AG08395 (cell line): ENCODE data around the gene CCR8.

Experiments used
- DNase-seq: peaks from one replicate; pipeline ENCODE4 v3.0.0; 2012; ENCODE audit warnings: mixed read lengths, low spot score

Gene CCR8, protein sequence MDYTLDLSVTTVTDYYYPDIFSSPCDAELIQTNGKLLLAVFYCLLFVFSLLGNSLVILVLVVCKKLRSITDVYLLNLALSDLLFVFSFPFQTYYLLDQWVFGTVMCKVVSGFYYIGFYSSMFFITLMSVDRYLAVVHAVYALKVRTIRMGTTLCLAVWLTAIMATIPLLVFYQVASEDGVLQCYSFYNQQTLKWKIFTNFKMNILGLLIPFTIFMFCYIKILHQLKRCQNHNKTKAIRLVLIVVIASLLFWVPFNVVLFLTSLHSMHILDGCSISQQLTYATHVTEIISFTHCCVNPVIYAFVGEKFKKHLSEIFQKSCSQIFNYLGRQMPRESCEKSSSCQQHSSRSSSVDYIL

GRCh38 chr3:39329493-39329892 is at the start of gene CCR8:
TSS of gene CCR8 (plus strand) at chr3:39329709. CDS start at chr3:39332332, 2,623 bp downstream.
- no peak for DNase-seq

DNA sequence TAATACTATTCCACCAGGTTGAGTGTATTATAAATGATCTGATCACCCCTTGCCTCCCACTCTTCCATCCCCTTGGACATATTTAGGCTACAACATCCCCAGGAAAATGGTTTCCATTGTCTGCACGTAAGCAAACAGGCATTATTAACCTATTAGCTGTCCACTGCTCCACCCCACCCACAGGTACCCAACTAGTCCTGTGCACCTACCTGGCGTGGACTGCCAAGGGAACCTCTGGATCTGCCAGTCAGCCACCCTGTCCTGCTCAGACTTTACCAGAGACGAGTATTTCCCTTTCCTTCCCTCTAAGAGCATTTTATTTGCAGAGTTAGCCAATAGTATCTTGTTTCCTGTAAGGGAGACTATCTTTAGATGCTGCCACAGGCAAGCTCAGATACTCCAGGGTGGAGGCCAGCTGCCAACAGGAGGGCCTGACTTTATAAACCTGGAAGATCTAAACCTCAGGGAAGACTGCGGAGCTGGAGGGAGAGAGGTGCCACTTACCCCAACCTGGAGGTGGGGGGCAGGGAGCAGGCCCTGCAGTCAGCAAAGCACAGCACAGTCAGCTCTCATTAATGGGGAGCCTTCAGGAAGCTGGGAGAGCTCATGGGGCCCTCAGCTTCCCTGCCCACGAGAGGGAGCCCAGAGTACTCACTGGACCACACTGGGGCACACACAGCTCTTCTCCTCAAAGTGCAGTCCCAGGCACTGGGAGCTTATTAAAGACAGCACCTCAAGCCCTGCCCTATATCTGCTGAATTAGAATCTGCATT is 49.6 kb upstream of the CCR8 start, which contains the start of gene CX3CR1:
Gene CX3CR1 (minus strand): TSS at position 292 of the 773 bp plus-strand sequence. CDS start 13,527 bp downstream, outside the sequence.
- DNase-seq = no peak

DNA sequence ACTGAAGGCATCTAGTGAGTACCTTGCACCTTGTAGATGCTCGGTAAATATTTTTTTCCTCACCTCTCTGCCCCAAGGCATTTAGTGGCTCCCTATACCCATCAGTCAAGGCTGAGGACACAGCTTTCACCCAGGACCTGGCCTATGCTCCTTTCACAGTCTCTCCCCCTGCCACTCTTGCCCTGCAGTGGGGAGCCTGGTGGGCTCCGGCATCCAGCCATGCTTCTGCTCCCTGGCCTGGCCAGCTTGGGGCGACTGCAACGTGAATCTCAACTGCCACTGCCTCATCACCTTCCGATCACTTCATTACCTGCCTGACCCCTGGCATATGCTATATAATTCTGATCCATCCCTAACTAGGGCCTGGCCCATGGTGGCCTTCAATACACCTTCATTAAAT is 48.9 kb upstream of the CCR8 start:
- no peak for DNase-seq

GRCh38 chr3:39281533-39281932 is 48.0 kb upstream of the CCR8 start:
- DNase-seq = no peak

DNA sequence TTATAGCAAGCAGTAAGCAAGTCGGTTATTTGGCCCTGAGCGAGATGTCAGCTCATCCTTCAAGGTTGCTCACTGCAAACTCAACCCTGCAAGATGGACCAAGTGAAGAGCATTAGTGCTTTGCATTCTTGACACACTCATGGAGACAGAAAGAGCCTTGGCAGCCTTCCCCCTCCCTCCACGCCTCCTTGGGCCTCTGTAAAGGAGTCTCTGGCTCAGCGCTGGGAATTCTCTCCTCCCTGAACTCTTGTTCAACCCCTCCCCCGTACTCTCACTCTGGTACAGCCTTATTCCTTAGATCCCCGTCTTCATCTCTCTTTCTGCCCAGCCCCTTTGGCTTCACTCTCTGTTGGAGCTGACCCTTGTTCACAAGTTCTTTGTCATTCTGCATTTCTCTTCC is 47.5 kb upstream of the CCR8 start:
- DNase-seq = no peak

GRCh38 chr3:39284457-39284881 is 45.0 kb upstream of the CCR8 start:
- no peak for DNase-seq

DNA sequence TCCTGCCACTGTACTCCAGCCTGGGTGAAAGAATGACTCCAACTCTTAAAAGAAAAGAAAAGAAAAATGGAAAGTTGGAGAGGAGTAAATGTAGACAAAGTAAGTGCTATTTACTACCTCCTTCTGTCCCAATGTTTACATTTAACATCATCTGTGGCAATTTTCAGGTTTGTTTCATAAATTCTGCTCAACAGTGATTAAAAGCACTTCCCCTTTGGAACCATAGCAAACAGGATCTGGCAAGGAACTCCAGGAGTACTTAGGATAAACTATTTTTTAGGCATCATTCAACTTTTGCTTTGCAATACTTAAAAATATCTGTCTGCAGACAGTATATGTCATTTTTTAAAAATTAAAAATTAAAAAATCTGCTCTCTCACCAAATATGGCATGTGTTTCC is 44.2 kb upstream of the CCR8 start:
- DNase-seq = no peak

- no peak for DNase-seq
These were observed 42.7 kb upstream of the CCR8 start for GRCh38 chr3:39286771-39287170.

DNA sequence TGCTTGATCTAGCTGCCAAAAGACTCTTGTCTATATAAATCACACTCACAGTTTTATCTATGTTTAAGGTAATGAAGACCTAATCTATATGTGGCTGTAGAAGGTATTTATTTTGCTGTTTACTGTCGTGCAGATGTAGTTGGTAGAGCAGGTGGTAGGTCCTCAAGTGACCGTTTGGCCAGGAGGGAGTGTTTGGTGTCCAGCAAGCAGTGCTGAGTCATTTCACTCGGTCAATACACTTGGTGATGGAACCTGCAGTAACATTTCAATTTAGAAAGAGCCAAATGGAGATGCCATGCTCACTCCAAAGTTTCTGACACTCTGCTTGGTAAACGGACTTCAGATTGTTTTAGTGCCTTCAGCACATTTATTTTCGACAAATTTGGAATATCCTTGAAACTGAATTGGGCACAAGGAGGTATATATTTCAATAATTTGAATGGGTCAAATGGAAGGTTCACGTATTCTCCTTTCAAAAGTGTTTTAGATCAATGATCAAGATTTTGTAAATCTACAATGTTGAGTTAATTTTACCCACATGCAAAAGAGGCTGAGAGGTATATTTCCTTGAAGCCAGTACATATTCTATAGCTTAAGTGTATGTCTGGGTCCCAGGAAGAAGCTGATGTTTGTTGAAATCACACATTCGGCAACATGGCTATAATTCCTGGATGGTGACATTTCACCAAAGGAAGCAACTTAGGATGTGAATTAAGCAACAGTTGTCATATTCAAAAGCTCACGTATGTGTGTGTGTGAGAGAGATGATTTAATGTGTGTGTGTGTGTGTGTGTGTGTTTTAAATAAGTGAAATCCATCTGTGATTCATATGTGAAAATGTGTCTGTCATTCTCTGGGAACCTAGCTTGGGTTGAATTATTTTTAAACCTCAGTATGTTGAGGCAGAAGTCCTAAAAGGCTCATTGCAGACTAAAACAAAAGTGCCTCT is 42.0 kb upstream of the CCR8 start:
- DNase-seq = no peak

DNA sequence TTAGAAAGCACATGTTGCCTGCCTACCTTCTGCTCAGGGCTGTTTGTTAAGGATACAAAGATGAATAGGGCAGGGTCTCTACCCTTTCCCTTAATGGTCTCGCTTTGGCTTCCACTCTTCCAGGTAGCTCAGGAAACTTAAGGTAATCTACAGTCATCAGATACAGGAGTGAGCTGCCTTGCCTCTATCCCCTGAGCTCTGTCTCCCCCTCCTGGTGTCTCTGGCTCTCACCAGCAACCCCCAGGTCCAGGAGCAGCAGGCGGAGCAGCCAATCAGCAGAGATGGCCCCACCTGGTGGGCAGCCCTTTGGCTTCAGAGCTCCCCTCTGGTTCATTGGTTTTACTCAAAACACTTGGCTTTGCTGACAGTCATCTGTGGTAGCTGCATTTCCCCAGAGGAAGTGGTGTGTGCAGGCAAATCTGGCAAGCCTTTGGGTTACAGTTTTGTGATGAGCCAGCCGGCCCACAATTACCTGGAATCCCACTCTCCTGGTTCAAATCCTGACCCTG is 41.2 kb upstream of the CCR8 start:
- DNase-seq = peak; percentile 94

- no peak for DNase-seq
These were observed 40.4 kb upstream of the CCR8 start for GRCh38 chr3:39289107-39289506.

DNA sequence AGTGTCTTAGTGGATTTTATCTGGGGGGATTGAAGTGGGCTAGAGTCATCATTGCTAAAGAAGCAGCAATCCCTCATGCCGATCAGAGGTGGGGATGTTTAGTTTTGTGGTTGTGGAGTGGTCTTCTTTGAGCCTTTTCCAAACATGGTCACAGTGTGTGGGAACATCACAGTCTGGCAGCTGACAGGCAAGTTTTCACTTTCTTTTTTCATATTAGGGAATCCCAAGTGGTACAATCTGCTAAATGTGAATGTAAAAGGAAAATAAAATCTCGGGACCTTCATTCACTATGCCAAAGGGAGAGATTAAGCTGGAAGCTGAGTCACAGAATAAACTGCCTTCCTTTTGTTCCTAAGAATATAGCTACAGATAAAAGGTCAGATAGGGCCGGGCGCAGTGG is 39.3 kb upstream of the CCR8 start:
- no peak for DNase-seq

- peak; percentile 75 for DNase-seq
These were observed 37.6 kb upstream of the CCR8 start for GRCh38 chr3:39291903-39292329.

GRCh38 chr3:39292961-39293360 is 36.5 kb upstream of the CCR8 start:
- no peak for DNase-seq

- no peak for DNase-seq
These were observed 34.9 kb upstream of the CCR8 start for GRCh38 chr3:39294446-39295183.

DNA sequence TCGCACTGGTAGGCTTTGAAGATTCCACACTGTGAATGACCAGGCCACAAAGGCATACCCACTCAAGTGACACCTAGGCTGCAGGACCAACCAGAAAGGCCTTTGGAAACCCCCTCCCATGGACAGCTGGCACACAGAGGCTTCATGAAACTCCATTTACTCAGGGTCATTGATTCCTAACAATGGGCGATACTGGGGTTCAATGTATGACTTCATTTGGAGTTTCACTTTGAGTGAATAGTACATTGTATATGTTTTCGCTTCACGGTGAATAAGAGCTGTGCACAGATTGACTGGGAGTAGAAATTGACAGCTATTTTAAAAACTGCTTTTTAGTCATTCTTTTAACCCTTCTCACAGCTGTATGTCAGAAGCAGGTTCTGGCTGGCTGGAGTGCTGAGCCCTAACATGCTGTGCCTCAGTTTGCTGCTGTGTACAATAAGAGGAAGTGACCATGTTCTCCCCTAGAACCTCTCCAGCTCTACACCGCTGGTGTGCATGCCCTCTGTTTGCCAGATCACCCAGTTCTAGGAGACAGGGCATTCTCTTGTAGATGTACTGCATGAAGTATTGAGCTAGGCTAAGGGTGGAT is 34.2 kb upstream of the CCR8 start:
- DNase-seq = no peak

- DNase-seq = no peak
These were observed 33.1 kb upstream of the CCR8 start for GRCh38 chr3:39296197-39297077.

DNA sequence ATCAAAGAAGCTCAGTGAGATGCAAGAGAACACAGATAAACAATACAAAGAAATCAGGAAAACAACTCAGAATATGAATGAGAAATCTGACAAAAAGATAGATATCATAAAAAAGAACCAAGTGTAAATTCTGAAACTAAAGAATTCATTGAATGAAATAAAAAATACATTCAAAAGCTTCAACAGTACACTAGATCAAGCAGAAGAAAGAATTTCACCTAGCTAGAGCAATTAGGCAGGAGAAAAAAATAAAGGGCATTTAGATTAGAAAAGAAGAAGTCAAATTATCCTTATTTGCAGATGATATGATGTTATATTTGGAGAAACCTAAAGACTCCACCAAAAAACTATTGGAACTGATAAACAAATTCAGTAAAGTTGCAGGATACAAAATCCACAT is 30.2 kb upstream of the CCR8 start:
- DNase-seq = no peak

DNA sequence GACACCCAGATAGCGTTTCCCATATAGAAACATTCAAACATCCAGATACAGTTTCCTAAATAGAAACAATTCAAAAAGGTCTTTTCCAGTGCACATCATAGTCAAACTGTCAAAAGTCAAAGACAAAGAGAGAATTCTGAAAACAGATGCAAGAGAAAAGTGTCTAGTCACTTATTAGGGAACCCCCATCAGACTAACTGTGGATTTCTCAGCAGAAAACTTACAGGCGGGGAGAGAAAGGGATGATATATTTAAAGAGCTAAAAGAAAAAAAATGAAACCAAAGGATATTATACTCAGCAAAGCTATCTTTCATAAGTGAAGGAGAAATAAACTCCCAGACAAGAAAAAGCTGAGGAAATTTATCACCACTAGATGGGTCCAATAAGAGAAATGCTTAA is 27.3 kb upstream of the CCR8 start:
- DNase-seq = no peak

GRCh38 chr3:39313289-39313688 is 16.2 kb upstream of the CCR8 start:
- no peak for DNase-seq
